ENCODE results near the gene CPLANE1. TPM values are rescaled to one million over a fixed set of nuclear protein-coding genes. Genes with fewer than 3 reads are reported as not detected.
"Not testable (repeated sequence)": the region's sequence is repeated elsewhere in the genome, so short reads cannot be mapped to it uniquely, and the experiment has no call there.

CPLANE1 gene
- polyA plus RNA-seq, 2 donors: 1.5 to 1.8 TPM

DNA sequence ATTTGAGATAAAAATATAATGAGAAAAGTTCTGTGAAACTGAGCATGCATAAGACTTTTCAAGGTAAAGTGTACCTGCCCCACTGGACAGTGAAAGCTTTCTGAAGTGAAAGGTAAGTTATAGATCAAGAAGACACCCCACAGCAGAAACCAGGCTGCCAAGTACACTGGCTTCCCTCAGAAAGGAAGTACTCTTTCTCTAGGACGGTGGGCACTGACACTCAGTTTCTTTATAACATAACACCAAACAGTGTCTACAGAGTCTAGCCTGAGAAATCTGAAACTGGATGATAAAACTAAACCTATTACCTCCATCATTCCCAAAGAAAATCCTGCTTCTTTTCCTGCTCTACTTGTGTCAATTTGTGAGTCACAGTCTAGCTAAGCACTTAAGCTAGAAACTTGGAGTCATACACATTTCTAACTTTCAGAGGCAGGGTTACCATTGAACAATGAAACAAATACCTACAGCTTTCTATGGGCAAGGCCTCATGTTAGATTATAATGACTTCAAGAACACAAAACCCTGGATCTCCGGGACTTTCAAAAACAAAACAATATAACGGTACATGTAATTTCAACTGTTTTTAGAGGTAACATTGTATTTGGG, 136.7 kb downstream of the CPLANE1 start:
- no peaks in the 10 kb centered on the region for H3K4me1 ChIP-seq (ENCODE audit: control insufficient read depth in 2 of 2, insufficient read depth in 2 of 2, low read length in 1 of 2)
- H3K4me3 ChIP-seq (ENCODE audit: low read depth in 1 of 2, low read length in 2 of 2): no peak overlapping the region
- H3K27ac ChIP-seq (ENCODE audit: low read depth in 2 of 2, low read length in 1 of 2): no peak overlapping the region
- no peaks in the 10 kb centered on the region for H3K27me3 ChIP-seq (ENCODE audit: control insufficient read depth in 1 of 2, insufficient read depth in 2 of 2, low read length in 2 of 2)
- peaks cover 4 to 5% of the 10 kb centered on the region in 2 donors for H3K36me3 ChIP-seq (ENCODE audit: control insufficient read depth in 2 of 2, insufficient read depth in 2 of 2, low read length in 1 of 2)
- no peaks in the 10 kb centered on the region for H3K9me3 ChIP-seq (ENCODE audit: control insufficient read depth in 2 of 2, insufficient read depth in 1 of 2, low read depth in 1 of 2, low read length in 1 of 2)
- WGBS, 2 donors: 76 to 80% methylated on average over 3 of the region's 3 CpGs

DNA sequence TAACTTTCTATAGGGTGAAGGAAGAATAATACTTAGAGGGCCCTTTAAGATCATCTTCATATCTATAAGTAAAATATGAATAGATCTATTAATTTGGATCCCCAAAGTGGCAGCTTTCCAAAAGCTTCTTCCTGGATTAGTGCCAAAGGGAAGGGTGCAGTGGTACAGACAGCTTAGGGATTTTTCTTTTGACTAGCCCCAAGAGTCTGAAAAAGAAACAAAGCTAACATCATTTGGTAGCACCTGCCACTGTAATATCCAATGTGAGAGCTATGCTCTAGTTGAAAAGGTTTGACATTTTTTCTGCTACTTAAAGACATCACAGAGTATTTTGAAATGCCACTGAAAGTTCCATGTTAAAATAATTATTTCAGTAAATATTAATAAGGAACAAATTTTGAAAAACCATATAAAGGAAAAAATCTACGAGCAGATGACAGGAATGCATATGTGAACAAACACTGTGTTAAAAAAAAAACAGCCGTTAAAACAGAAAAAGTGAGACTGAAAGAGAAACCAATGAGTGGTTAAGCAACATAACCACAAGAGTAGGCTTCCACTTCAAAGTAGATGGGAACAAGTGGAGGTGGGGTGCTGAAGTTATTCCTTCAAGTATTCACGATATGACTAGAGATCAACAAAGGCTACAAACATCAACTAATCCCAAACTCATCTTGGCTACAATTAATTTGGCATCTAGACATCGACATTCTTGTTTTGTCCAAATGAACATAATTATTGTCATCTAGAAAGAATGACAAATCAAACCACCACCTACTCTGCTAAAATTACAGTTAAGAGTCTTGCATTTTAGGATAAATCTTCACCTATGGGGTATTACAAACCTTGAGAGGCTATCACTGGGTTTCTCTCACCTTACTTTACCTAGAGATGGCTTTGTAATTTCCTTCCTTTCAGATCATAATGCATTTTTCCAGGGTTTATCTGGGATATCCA, 137.5 kb downstream of the CPLANE1 start:
- H3K4me3 ChIP-seq (ENCODE audit: low read depth in 1 of 2, low read length in 2 of 2): no peak overlapping the region
- WGBS, 2 donors: 66 to 79% methylated on average over 4 of the region's 4 CpGs

DNA sequence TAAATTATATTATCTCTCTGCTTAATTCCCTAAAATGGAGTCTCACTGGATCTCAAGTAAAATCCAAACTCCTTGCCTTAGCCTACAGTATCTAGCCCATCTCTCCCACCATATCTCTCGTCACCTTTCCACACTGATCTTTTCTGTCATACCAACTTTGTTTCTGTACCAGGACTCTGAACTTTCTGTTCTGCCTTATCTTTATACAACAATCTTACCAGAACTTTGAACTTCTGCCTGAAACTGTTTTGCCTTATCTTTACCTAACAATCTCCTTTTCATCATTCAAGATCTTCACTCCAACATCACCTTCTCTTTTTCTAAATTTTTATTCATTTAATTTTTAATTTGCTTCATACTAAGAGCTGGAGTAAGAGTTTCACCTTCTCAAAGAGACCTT, 139.0 kb downstream of the CPLANE1 start:
- Histone ChIP-seq H3K4me3 (ENCODE audit: low read depth in 1 of 2, low read length in 2 of 2) (no peak overlapping the region), H3K36me3 (ENCODE audit: control insufficient read depth in 2 of 2, insufficient read depth in 2 of 2, low read length in 1 of 2) (peaks cover 2 to 7% of the 10 kb centered on the region in 2 donors), H3K9me3 (ENCODE audit: control insufficient read depth in 2 of 2, insufficient read depth in 1 of 2, low read depth in 1 of 2, low read length in 1 of 2) (no peaks in the 10 kb centered on the region), H3K27ac (ENCODE audit: low read depth in 2 of 2, low read length in 1 of 2) (no peak overlapping the region), H3K27me3 (ENCODE audit: control insufficient read depth in 1 of 2, insufficient read depth in 2 of 2, low read length in 2 of 2) (no peaks in the 10 kb centered on the region), H3K4me1 (ENCODE audit: control insufficient read depth in 2 of 2, insufficient read depth in 2 of 2, low read length in 1 of 2) (no peaks in the 10 kb centered on the region)
- WGBS, 2 donors: 89 to 100% methylated on average over 1 of the region's 1 CpG

More for the DNA sequence above, 137.5 kb downstream of the CPLANE1 start:
- Histone ChIP-seq H3K27ac (ENCODE audit: low read depth in 2 of 2, low read length in 1 of 2) (no peak overlapping the region), H3K9me3 (ENCODE audit: control insufficient read depth in 2 of 2, insufficient read depth in 1 of 2, low read depth in 1 of 2, low read length in 1 of 2) (no peaks in the 10 kb centered on the region), H3K27me3 (ENCODE audit: control insufficient read depth in 1 of 2, insufficient read depth in 2 of 2, low read length in 2 of 2) (no peaks in the 10 kb centered on the region), H3K36me3 (ENCODE audit: control insufficient read depth in 2 of 2, insufficient read depth in 2 of 2, low read length in 1 of 2) (peaks cover 5 to 7% of the 10 kb centered on the region in 2 donors), H3K4me1 (ENCODE audit: control insufficient read depth in 2 of 2, insufficient read depth in 2 of 2, low read length in 1 of 2) (no peaks in the 10 kb centered on the region)

DNA sequence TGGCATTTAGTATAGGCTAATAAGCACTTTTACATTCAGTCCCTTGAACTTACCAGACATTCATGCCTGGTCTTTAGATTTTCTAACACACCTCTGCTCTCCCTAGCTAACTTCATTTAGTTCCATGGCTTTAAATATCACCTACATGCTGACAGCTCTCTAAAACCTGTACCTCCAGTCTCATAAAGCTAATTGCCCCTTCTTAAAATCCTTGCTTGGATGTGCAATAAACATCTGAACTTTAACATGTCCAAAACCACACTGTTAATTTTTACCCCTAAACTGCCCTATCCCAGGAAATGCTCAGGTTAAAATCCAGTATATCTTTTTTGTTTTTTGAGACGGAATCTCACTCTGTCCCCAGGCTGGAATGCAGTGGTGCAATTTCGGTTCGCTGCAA, 139.8 kb downstream of the CPLANE1 start:
- H3K9me3 ChIP-seq (ENCODE audit: control insufficient read depth in 2 of 2, insufficient read depth in 1 of 2, low read depth in 1 of 2, low read length in 1 of 2): no peaks in the 10 kb centered on the region
- H3K4me1 ChIP-seq (ENCODE audit: control insufficient read depth in 2 of 2, insufficient read depth in 2 of 2, low read length in 1 of 2): no peaks in the 10 kb centered on the region
- no peak overlapping the region for H3K4me3 ChIP-seq (ENCODE audit: low read depth in 1 of 2, low read length in 2 of 2)
- WGBS, 2 donors: 93 to 98% methylated on average over 3 of the region's 3 CpGs
- H3K27me3 ChIP-seq (ENCODE audit: control insufficient read depth in 1 of 2, insufficient read depth in 2 of 2, low read length in 2 of 2): no peaks in the 10 kb centered on the region
- H3K36me3 ChIP-seq (ENCODE audit: control insufficient read depth in 2 of 2, insufficient read depth in 2 of 2, low read length in 1 of 2): peaks cover 4 to 7% of the 10 kb centered on the region in 2 donors
- H3K27ac ChIP-seq (ENCODE audit: low read depth in 2 of 2, low read length in 1 of 2): no peak overlapping the region

DNA sequence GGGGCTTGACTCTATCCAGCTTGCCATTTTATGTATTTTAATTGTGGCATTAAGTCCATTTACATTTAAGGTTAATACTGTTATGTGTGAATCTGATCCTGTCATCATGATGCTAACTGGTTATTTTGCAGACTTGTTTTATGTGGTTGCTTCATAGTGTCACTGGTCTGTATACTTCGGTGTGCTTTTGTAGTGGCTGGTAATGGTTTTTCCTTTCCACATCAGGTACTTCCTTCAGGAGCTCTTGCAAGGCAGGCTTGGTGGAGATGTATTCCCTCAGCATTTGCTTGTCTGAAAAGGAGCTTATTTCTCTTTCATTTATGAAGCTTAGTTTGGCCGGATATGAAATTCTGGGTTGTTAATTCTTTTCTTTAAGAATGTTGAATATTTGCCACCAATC, 145.9 kb downstream of the CPLANE1 start:
- Histone ChIP-seq H3K27me3 (ENCODE audit: control insufficient read depth in 1 of 2, insufficient read depth in 2 of 2, low read length in 2 of 2) (no peaks in the 10 kb centered on the region), H3K4me3 (ENCODE audit: low read depth in 1 of 2, low read length in 2 of 2) (no peak overlapping the region), H3K27ac (ENCODE audit: low read depth in 2 of 2, low read length in 1 of 2) (no peak overlapping the region), H3K9me3 (ENCODE audit: control insufficient read depth in 2 of 2, insufficient read depth in 1 of 2, low read depth in 1 of 2, low read length in 1 of 2) (no peaks in the 10 kb centered on the region), H3K4me1 (ENCODE audit: control insufficient read depth in 2 of 2, insufficient read depth in 2 of 2, low read length in 1 of 2) (no peaks in the 10 kb centered on the region), H3K36me3 (ENCODE audit: control insufficient read depth in 2 of 2, insufficient read depth in 2 of 2, low read length in 1 of 2) (peaks cover 4 to 7% of the 10 kb centered on the region in 2 donors)
- 91 to 92% methylated on average over 2 of the region's 2 CpGs for WGBS, 2 donors

DNA sequence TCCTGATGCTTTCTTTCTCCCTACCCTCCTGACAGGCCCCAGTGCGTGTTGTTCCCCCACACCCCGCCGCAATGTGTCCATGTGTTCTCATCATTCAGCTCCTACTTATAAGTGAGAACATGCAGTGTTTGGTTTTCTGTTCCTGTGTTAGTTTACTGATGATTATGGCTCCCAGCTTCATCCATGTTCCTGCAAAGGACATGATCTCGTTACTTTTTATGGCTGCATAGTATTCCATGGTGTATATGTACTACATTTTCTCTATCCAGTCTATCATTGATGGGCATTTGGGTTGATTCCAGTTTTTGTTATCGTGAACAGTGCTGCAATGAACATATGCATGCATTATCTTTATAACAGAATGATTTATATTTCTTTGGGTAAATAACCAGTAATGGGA, 149.9 kb downstream of the CPLANE1 start:
- not testable (repeated sequence) for H3K9me3 ChIP-seq (ENCODE audit: control insufficient read depth in 2 of 2, insufficient read depth in 1 of 2, low read depth in 1 of 2, low read length in 1 of 2); H3K4me1 ChIP-seq (ENCODE audit: control insufficient read depth in 2 of 2, insufficient read depth in 2 of 2, low read length in 1 of 2)
- 97% methylated on average over 5 of the region's 5 CpGs for WGBS, 2 donors

DNA sequence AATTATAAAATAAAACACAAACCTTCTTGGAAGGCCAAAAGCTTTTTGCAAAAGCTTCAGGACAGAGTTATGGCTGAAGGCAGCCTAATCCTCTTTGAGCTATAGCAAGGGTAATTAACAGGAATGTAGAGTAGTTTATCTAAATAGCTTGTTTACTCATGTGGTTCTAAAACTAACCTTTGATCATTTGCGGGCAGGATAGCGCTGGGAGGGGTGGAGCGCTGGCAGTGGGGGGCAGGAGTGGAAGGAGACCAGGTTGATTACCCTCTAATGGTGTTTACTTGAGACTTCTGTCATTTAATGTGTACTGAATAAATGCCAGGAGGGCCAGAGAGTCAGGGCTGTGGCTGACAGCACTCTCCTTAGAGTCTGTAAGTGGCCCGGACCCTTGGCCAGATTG, 155.4 kb downstream of the CPLANE1 start:
- not testable (repeated sequence) for H3K27me3 ChIP-seq (ENCODE audit: control insufficient read depth in 1 of 2, insufficient read depth in 2 of 2, low read length in 2 of 2); H3K4me1 ChIP-seq (ENCODE audit: control insufficient read depth in 2 of 2, insufficient read depth in 2 of 2, low read length in 1 of 2); H3K9me3 ChIP-seq (ENCODE audit: control insufficient read depth in 2 of 2, insufficient read depth in 1 of 2, low read depth in 1 of 2, low read length in 1 of 2); H3K4me3 ChIP-seq (ENCODE audit: low read depth in 1 of 2, low read length in 2 of 2); H3K36me3 ChIP-seq (ENCODE audit: control insufficient read depth in 2 of 2, insufficient read depth in 2 of 2, low read length in 1 of 2); H3K27ac ChIP-seq (ENCODE audit: low read depth in 2 of 2, low read length in 1 of 2)
- 70% methylated on average over 4 of the region's 4 CpGs for WGBS, 2 donors

More for the DNA sequence above, 149.9 kb downstream of the CPLANE1 start:
- H3K27ac ChIP-seq (ENCODE audit: low read depth in 2 of 2, low read length in 1 of 2); H3K27me3 ChIP-seq (ENCODE audit: control insufficient read depth in 1 of 2, insufficient read depth in 2 of 2, low read length in 2 of 2); H3K4me3 ChIP-seq (ENCODE audit: low read depth in 1 of 2, low read length in 2 of 2); H3K36me3 ChIP-seq (ENCODE audit: control insufficient read depth in 2 of 2, insufficient read depth in 2 of 2, low read length in 1 of 2): not testable (repeated sequence)

DNA sequence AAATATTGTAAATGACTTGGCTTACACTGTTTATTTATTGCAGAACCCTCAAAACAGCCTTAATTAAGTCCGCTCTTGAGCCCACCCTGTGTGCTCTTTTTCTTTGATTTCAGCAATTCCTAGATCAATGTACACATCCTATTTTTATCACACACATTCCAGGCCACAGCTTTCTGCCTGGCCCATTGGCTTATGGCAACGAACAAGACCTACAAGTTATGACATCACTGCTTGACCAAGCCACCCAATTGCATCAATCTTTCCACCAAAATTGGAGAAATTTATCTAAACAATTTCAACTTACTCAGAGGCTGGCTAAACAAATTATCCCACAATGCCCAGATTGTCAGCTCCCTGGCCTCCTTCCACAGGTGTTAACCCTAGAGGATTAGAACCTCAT, 158.4 kb downstream of the CPLANE1 start:
- Histone ChIP-seq H3K27ac (ENCODE audit: low read depth in 2 of 2, low read length in 1 of 2) (no peak overlapping the region), H3K4me3 (ENCODE audit: low read depth in 1 of 2, low read length in 2 of 2) (no peak overlapping the region), H3K4me1 (ENCODE audit: control insufficient read depth in 2 of 2, insufficient read depth in 2 of 2, low read length in 1 of 2) (no peaks in the 10 kb centered on the region), H3K36me3 (ENCODE audit: control insufficient read depth in 2 of 2, insufficient read depth in 2 of 2, low read length in 1 of 2) (no peaks in the 10 kb centered on the region), H3K27me3 (ENCODE audit: control insufficient read depth in 1 of 2, insufficient read depth in 2 of 2, low read length in 2 of 2) (no peaks in the 10 kb centered on the region), H3K9me3 (ENCODE audit: control insufficient read depth in 2 of 2, insufficient read depth in 1 of 2, low read depth in 1 of 2, low read length in 1 of 2) (no peaks in the 10 kb centered on the region)
- 66 to 74% methylated on average over 2 of the region's 2 CpGs for WGBS, 2 donors

DNA sequence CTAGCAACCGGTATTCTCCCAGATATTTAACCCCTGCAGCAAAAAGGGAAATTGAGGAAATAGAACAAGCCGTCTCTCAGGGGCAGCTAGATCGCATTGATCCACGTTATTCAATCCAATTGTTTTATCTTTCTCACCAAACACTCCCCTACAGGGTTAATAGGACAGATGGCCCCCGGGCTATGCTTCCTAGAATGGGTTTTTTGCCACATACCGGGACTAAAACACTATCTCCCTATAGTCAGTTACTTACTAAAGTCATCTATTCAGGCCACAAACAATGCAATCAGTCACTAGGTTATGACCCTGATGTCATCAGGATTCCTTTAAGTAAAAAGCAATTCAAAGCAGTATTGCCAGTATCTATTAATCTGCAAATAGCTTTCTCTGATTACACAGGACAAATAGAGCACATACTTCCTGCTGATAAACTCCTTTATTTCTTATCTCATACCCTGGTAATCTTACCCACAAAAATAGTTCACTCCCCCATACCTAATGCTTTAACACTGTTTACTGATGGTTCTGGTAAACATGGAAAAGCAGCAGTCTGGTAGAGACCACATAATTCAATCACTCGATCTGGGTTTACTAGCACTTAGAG, 159.0 kb downstream of the CPLANE1 start:
- Histone ChIP-seq H3K9me3 (ENCODE audit: control insufficient read depth in 2 of 2, insufficient read depth in 1 of 2, low read depth in 1 of 2, low read length in 1 of 2) (no peaks in the 10 kb centered on the region), H3K27me3 (ENCODE audit: control insufficient read depth in 1 of 2, insufficient read depth in 2 of 2, low read length in 2 of 2) (no peaks in the 10 kb centered on the region), H3K27ac (ENCODE audit: low read depth in 2 of 2, low read length in 1 of 2) (no peak overlapping the region), H3K36me3 (ENCODE audit: control insufficient read depth in 2 of 2, insufficient read depth in 2 of 2, low read length in 1 of 2) (no peaks in the 10 kb centered on the region), H3K4me1 (ENCODE audit: control insufficient read depth in 2 of 2, insufficient read depth in 2 of 2, low read length in 1 of 2) (no peaks in the 10 kb centered on the region), H3K4me3 (ENCODE audit: low read depth in 1 of 2, low read length in 2 of 2) (no peak overlapping the region)
- 46 to 61% methylated on average over 7 of the region's 7 CpGs for WGBS, 2 donors
